ENCODE measurements around the gene TMEM150C.
"Not testable (repeated sequence)": the region's sequence is repeated elsewhere in the genome, so short reads cannot be mapped to it uniquely, and the experiment has no call there.

The TMEM150C gene

DNA sequence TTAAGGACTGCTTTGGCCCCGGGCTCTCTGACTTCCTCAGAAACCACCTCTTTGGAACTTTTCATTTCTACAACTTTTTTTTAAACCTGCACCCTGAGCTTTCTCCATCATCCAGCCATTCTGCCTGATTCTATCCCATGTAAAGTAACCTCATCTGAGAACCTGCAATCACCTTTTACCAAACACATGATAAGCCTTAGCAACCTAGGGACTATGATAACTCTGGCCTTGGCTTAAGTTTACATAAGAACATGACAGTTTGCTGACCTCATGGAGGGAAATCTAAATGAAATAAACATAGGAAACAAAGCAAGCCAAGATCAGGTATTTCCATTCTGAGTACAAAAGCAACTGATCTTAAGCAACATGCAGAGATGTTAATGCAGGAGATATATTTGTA lies 15.7 kb upstream of the TMEM150C start:
- no peak overlapping the region for H3K4me3 ChIP-seq
- TF ChIP-seq, protein P1, sequence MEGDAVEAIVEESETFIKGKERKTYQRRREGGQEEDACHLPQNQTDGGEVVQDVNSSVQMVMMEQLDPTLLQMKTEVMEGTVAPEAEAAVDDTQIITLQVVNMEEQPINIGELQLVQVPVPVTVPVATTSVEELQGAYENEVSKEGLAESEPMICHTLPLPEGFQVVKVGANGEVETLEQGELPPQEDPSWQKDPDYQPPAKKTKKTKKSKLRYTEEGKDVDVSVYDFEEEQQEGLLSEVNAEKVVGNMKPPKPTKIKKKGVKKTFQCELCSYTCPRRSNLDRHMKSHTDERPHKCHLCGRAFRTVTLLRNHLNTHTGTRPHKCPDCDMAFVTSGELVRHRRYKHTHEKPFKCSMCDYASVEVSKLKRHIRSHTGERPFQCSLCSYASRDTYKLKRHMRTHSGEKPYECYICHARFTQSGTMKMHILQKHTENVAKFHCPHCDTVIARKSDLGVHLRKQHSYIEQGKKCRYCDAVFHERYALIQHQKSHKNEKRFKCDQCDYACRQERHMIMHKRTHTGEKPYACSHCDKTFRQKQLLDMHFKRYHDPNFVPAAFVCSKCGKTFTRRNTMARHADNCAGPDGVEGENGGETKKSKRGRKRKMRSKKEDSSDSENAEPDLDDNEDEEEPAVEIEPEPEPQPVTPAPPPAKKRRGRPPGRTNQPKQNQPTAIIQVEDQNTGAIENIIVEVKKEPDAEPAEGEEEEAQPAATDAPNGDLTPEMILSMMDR (IDR thresholded peaks at IDR 0.05), result no peak
- DNase-seq (ENCODE audit: low spot score), result no peak
- no peak overlapping the region for H3K27ac ChIP-seq

DNA sequence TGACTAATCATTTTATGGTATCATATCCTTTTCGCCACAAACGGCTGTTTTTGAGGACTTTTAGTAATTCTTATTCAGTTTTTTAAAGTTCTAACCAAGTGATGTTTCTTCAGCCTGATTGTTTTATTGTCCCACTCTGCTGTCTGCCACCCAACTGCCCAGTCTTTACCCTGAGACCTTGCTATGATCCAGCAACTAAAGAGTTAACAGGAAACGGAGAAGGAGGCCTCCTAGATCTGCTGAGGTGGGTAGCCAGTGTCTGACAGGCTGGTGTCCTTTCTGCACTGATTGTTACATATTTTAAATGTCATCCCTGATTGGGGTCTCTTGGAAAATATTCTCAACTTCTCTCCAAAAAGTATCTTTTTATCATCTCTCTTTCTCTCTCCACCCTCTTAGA lies 7.9 kb upstream of the TMEM150C start:
- no peak for DNase-seq (ENCODE audit: low spot score)
- Histone ChIP-seq H3K4me3 (no peak overlapping the region), H3K27ac (no peak overlapping the region)
- TF ChIP-seq, protein P1 (IDR thresholded peaks at IDR 0.05), result no peak

DNA sequence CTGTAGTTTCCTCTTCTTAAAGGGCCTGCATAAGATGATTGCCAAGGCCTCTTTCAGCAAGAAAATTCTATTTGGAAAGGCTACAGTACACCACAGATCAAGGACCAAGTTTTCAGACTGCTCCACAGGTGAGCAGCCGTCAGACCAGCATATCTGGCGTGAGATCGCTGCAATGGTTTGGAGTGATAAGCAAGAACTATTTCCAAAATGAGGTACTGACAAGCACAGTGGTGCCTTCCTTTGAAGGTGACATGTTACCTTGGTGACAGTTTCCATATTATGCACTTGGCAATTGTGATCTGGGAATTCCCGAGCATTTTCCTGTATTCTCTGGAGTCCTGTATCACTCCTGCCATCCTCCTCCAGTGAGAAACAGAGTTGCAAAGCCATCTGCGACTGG lies 7.3 kb upstream of the TMEM150C start:
- no peak for DNase-seq (ENCODE audit: low spot score)
- no peak overlapping the region for H3K4me3 ChIP-seq

DNA sequence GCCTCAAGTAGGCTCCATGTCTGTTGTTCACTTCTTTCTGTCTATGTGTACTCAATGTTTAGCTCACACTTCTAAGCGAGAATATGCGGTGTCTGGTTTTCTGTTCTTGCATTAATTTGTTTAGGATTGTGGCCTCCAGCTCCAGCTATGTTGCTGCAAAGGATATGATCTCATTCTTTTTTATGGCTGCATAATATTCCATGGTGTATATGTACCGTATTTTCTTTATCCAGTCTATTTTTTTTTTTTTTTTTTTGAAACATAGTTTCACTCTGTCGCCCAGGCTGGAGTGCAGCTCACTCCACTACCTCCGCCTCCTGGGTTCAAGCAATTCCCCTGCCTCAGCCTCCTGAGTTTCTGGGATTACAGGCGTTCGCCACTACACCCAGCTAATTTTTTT lies 5.7 kb upstream of the TMEM150C start:
- Histone ChIP-seq H3K27ac (no peak overlapping the region), H3K4me3 (no peak overlapping the region)
- TF ChIP-seq, protein P1 (IDR thresholded peaks at IDR 0.05), result no peak
- no peak for DNase-seq (ENCODE audit: low spot score)

More for the DNA sequence above, 7.3 kb upstream of the TMEM150C start:
- no peak overlapping the region for H3K27ac ChIP-seq
- TF ChIP-seq, protein P1 (IDR thresholded peaks at IDR 0.05), result no peak

DNA sequence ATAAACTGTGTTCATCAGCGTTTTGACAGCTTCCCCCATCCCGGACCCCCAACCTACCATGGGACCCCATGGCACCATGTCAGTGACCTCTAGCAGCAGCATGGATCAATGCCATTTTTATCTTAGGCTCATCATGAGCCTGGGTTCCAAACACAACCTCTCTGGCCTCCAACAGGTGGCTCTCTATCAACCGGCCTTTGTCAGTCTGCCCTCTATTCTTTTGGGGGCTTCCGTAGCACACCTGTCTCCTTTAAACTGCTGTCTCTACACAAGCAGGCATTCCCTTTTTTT lies 721 bp upstream of the TMEM150C start:
- TF ChIP-seq, protein P1 (IDR thresholded peaks at IDR 0.05), result no peak
- Histone ChIP-seq H3K27ac (no peak overlapping the region), H3K4me3 (peak overlapping the region; percentile 73)
- DNase-seq (ENCODE audit: low spot score), result no peak

DNA sequence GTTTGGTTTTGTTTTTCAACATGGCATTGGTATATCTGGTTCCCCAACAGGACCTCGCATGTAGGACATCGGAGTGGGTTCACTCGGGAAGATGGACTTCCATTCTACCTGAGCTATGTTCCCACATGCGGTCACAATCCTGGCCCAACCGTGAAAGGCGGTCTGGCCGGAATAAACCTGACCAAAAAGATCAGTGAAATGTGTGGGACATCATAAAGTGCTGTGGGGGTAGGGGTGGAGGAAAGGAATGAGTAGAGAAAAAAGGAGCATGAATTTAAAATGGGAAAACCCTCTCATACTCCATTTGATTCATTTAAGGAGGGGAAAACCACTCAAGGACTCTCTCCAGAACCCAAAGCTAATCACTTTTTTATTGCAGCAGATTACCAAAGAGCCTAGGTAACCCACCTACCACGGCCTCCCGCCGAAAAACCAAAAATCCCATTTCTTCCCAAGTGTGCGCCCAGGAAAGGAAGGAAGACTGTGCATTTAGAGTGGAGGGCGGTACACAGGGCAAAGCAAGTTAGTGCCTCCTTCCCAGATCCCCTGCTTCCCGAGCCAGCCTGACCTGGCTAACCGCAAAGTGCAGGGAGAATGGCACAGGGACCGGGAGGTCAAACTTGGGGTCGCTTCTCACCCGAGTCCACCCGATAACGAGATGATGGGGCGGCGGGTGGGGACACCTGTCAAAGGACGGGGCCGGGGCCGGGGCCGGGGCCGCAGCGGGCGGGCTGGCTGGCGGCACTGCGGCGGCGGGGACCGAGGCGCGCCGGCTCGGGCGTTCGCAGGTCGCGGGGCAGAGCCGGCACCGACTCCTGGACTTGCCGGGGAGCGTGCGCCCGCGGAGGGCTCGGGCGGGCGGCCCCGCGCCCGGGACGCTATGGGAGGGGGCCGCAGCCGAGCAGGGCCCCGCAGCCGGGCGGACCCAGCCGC lies 669 bp downstream of the TMEM150C start:
- DNase-seq (ENCODE audit: low spot score), result no peak
- Histone ChIP-seq H3K4me3 (peak overlapping the region; percentile 73), H3K27ac (peak overlapping the region in 1 of 2 donors; percentile 23)
- TF ChIP-seq, protein P1 (IDR thresholded peaks at IDR 0.05), result no peak

DNA sequence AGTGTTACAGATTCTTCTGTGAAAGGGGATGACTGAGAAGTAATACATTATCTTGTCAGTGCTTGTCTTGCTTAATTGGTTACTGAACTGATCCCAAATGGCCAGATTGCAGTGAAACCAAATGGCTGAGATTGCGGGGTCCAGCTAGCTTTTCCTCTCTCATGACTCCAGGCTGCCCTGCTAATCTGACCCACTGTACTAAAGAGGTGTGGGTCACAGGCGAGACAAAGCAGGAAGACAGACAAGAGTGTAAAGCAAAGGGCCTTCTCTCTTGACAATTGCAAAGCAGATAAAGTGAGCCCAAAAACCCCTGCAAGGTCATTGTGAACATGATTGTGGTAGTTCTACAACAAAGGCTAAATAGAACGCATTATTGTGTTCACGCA lies 2.1 kb downstream of the TMEM150C start:
- TF ChIP-seq, protein P1 (IDR thresholded peaks at IDR 0.05), result no peak
- no peak for DNase-seq (ENCODE audit: low spot score)
- H3K4me3 ChIP-seq, result no peak overlapping the region
- H3K27ac ChIP-seq, result no peak overlapping the region

DNA sequence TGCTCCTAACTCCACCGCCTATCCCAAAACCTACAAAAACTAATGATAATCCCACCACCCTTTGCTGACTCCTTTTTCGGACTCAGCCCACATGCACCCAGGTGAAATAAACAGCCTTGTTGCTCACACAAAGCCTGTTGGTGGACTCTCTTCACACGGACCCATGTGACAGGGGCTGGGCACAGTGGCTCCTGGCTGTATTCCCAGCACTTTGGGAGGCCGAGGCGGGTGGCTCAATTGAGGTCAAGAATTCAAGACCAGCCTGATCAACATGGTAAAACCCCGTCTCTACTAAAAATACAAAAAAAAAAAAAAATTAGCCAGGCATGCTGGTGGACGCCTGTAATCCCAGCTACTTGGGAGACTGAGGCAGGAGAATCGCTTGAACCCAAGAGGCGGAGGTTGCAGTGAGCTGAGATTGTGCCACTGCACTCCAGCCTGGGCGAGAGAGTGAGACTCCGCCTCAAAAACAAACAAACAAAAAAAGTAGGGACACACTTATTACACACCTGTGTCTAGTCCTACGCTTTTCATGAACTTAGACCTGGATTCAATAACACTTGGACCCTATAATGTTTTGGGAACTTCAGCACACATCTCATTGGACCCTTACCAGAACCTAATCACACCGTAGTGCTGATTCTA lies 2.6 kb downstream of the TMEM150C start:
- not testable (repeated sequence) for H3K27ac ChIP-seq; DNase-seq (ENCODE audit: low spot score); H3K4me3 ChIP-seq

Measured in coronary artery (tissue), 2 donors.